VCaP (cell line): ENCODE measurements around the gene GPX4.

ENCODE experiments used
- H3K27ac ChIP-seq: fragments of 450-650 bp; 2 replicates; pipeline ENCODE4 v1.5.1; 2017
- TF ChIP-seq, protein P1 (sequence below): fragments of 450-650 bp; conservative IDR thresholded peaks from 2 replicates; pipeline ENCODE4 v1.5.1; 2017; ENCODE audit warnings: mild to moderate bottlenecking, moderate library complexity

GPX4 gene

DNA sequence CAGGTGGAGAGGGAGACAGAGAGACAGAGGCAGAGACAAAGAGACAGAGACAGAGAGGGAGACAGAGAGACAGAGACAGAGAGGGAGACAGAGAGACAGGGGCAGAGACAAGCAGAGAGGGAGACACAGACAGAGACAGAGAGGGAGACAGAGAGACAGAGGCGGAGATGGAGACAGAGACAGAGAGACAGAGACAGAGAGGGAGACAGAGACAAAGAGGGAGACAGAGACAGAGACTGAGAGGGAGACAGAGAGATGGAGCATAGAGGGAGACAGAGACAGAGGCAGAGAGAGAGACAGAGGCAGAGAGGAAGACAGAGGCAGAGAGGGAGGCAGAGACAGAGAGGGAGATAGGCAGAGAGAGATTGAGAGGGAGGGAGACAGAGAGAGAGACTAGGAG, 40.9 kb downstream of the GPX4 start:
- TF ChIP-seq, protein P1, sequence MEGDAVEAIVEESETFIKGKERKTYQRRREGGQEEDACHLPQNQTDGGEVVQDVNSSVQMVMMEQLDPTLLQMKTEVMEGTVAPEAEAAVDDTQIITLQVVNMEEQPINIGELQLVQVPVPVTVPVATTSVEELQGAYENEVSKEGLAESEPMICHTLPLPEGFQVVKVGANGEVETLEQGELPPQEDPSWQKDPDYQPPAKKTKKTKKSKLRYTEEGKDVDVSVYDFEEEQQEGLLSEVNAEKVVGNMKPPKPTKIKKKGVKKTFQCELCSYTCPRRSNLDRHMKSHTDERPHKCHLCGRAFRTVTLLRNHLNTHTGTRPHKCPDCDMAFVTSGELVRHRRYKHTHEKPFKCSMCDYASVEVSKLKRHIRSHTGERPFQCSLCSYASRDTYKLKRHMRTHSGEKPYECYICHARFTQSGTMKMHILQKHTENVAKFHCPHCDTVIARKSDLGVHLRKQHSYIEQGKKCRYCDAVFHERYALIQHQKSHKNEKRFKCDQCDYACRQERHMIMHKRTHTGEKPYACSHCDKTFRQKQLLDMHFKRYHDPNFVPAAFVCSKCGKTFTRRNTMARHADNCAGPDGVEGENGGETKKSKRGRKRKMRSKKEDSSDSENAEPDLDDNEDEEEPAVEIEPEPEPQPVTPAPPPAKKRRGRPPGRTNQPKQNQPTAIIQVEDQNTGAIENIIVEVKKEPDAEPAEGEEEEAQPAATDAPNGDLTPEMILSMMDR, result no peak
- no peak overlapping the region for H3K27ac ChIP-seq

GRCh38 chr19:1145635-1146411, 42.0 kb downstream of the GPX4 start:
- TF ChIP-seq, protein P1, result no peak
- no peak overlapping the region for H3K27ac ChIP-seq

DNA sequence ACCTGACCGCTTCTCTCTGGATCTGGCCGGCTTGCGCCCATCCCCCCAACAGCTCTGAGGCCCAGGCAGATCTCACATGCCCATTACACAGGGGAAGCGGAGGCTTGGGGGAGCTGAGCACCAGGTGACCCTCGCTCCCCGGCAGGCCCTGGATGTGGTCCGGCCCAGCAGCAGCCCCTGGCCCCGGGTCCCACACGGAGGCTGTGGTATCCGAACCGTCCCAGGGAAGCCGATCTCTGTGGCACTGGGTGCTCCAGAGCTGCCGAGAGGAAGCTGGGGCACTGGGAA, 42.6 kb downstream of the GPX4 start:
- H3K27ac ChIP-seq, result no peak overlapping the region
- TF ChIP-seq, protein P1, result no peak

GRCh38 chr19:1146858-1147780, 43.3 kb downstream of the GPX4 start:
- TF ChIP-seq, protein P1, result no peak

GRCh38 chr19:1147934-1148549, 44.2 kb downstream of the GPX4 start:
- TF ChIP-seq, protein P1, result no peak
- H3K27ac ChIP-seq, result no peak overlapping the region

More at GRCh38 chr19:1146858-1147780, 43.3 kb downstream of the GPX4 start:
- no peak overlapping the region for H3K27ac ChIP-seq

- TF ChIP-seq, protein P1, result no peak
- no peak overlapping the region for H3K27ac ChIP-seq
These were observed 45.7 kb downstream of the GPX4 start for GRCh38 chr19:1149259-1150045.
